WI38 (cell line): Measurements from ENCODE around the gene MAP4K2.

ENCODE experiments used
- H3K4me3 ChIP-seq: 2 replicates; pipeline ENCODE4 v1.5.1; 2011; ENCODE audit warnings: low read depth, mild to moderate bottlenecking, control low read depth, low read length
- CTCF ChIP-seq: IDR thresholded peaks from 2 replicates; pipeline ENCODE4 v1.5.1; 2012; ENCODE audit warnings: low read depth, mild to moderate bottlenecking, control low read depth, low read length

MAP4K2 gene

GRCh38 chr11:64757549-64758329, 45.3 kb downstream of the MAP4K2 start:
- TF ChIP-seq CTCF: no peak

DNA sequence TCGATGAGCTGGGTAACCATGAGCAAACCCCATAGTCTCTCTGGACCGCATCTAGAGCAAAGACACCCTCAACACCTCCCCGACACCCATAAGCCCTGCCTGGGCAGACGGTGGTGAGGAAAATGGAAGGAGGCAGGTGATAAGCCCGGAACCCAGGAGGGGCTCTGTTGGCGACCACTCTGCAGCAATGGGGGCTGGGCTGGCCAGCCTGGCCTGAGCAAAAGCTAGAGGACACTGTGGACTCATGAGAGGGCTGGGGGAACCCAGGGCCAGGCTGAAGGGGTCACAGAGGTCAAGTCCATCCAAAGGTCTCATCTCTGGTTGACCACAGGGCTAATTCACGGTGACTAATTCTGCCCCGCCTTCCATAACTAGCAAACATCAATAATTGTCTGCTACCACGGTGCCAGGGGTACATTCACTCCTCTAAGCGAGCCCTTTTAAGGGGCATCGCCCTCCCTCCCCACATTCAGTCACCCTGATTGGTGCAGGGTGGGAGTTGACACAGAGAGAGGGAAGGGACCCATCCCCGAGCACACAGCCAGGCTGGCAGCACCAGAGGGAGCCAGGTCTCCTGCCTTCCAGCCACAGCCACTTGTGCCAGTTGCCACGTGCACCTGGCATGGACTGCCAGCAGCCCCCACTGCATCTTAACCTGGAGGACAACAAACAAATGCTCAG, 47.2 kb downstream of the MAP4K2 start:
- no peak overlapping the region for H3K4me3 ChIP-seq
- no peak for TF ChIP-seq CTCF

More at GRCh38 chr11:64757549-64758329, 45.3 kb downstream of the MAP4K2 start:
- H3K4me3 ChIP-seq: no peak overlapping the region

- no peak for TF ChIP-seq CTCF
- H3K4me3 ChIP-seq: no peak overlapping the region
These were observed 47.9 kb downstream of the MAP4K2 start for GRCh38 chr11:64754919-64755662.

- TF ChIP-seq CTCF: no peak
- H3K4me3 ChIP-seq: no peak overlapping the region
These were observed 48.7 kb downstream of the MAP4K2 start for GRCh38 chr11:64754124-64754918.

DNA sequence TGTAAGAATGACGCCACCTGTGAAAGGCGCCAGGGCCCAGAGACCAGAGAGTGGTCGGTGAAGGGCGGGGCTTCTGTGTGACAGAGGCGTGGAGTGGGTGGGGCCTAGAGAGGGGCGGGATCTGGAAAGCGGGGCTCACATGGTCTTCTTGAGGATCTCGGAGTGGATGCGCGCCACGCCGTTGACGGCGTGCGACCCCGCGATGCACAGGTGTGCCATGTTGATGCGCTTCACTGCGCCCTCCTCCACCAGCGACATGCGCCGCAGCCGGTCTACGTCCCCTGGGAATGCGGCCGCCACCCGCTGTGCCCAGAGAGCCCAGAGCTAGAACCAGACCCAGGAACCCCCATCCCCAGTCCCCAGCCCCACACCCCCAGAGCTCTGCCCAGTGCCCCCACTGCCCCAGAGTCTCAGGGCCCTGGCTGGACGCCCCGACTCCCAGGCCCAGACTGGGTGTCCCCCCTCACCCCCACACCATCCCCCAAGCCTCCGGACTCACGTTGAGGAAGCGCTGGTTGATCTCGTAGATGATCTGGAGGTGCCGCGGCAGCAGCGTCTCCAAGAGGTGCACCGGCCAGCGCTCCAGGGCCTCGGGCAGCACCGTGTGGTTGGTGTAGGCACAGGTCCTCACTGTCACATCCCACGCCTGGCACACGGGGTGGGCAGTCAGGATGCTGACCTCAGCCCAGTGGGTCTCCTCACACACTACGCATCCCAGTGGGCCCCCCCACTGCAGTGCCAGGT, 49.5 kb downstream of the MAP4K2 start:
- H3K4me3 ChIP-seq: no peak overlapping the region
- no peak for TF ChIP-seq CTCF

- TF ChIP-seq CTCF: no peak
- H3K4me3 ChIP-seq: no peak overlapping the region
These were observed 50.0 kb downstream of the MAP4K2 start for GRCh38 chr11:64753019-64753379.
